NCI-H524 treated with DMSO at 0.1 percent for 48 hours (cell line): ENCODE data around the gene FER.

Experiments
- DNase-seq: peaks from one replicate; lab custom pipeline; 2025; lab: John Stamatoyannopoulos, UW

The FER gene

DNA sequence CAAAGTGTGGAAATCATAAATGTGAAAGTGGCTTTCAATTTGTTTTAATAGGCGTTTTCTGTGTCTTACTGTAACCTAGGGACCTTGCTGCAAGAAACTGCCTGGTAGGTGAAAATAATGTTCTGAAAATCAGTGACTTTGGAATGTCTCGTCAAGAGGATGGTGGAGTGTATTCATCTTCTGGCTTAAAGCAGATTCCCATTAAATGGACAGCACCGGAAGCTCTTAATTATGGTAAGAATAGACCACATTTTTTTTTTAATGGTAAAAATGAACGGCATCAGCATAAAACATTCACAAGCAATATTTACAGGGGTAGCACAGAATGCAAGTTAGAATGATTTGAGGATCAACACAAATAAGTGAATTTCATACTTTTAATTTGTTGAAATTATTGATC, 433.0 kb downstream of the FER start:
- DNase-seq = no peak

- no peak for DNase-seq
Observed at GRCh38 chr5:109186759-109187158, 439.1 kb downstream of the FER start.

DNA sequence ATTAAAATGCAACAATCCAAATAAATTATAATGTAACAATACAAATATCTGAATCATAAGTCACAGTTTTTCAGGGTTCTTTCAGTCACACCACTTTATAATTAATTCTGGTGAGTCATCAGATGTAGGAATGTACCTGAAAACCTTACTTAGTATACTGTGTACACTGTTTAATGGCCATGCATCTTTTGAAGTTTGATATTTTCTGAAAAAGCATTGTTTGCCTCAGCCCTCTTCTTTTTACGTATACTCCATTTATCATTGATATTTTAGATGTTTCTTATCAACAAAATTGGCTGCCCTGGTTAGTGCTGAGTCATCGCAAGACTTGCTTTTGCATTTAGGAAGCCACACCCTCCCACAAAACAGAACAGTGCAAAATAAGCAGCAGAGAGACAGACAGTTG, 443.5 kb downstream of the FER start:
- no peak for DNase-seq

DNA sequence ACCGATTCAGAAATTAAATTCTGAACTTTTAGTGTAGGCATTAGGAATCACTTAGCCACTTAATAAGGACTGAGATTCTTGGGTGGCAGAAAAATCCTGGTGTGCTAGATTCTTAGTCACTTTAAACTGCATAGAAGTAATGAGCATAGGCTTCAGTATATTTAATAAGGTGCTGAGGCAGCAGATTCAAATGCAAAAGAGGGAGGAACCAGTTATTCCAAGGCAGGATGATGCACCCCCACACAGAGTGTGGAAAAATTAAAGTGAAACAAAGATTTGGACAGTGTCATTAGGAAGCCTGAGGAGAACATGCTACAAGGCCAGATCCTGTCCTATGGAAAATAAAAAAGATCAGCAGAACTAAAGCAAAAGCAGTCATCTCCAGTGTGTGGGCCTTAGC, 444.3 kb downstream of the FER start:
- no peak for DNase-seq

- no peak for DNase-seq
Observed at GRCh38 chr5:109192555-109193281, 445.0 kb downstream of the FER start.

DNA sequence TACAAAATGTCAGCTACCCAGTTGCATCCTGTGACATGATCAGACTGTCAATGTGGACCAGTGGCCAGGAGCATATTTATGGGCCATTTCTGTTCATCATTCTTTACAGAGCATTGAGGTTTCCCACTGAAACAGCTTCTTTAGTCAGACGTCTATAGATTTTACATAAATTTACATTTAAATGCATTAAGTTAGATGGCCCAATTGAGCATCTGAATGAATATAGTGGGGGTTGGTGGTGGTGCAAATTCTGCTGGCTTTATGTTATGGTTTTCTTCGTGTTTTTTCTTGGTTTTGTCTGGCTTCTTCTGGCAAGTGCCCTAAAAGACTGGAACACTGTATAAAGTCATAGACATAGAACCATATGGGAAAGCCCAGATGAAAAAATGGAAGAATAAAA, 448.0 kb downstream of the FER start:
- no peak for DNase-seq

- no peak for DNase-seq
Observed at GRCh38 chr5:109196087-109196822, 448.6 kb downstream of the FER start.

- DNase-seq = no peak
Observed at GRCh38 chr5:109196823-109197160, 449.1 kb downstream of the FER start.

GRCh38 chr5:109199289-109199688, 451.6 kb downstream of the FER start:
- DNase-seq = no peak

GRCh38 chr5:109199799-109200620, 452.3 kb downstream of the FER start:
- no peak for DNase-seq

DNA sequence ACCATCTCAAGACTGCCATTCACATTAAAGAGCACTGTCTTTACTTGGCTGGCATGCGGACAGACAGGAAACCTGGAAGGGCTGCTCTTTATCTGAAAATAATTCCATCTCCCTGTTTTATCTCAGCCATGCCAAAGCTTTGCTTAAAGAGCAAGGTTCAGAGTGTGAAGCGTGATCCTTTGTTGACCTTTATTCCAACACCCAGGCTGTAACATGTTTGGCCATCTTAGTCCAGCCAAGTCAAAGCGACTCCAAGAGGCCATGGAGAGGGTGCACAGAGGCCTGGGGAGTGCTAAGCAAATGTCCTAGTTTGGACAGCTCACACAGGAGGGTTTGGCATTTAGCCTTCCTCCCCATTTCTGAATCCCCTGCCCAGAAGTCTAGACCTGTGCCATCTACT, 467.3 kb downstream of the FER start:
- no peak for DNase-seq

DNA sequence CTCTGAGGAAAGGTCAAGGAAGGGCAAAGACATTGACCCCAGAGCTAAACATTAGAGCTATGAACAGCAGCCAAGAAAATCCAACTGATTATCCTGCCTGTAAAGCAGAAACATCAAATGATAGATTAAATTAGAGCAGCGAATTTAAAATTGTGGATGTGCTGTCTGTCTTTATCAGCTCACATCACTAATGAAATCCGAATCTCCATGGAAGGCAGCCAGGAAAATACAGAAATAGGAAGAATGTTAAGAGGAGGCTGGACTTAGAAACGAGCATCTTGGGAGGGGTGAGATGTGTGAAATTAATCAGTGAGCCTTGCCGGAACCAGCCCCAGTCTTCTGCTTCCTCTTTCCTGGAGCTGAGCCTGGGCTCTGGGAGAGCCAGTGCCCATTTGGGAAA, 471.1 kb downstream of the FER start:
- DNase-seq = no peak

GRCh38 chr5:109223531-109223930, 475.8 kb downstream of the FER start:
- DNase-seq = no peak

- DNase-seq = no peak
Observed at GRCh38 chr5:109224276-109224882, 476.7 kb downstream of the FER start.

DNA sequence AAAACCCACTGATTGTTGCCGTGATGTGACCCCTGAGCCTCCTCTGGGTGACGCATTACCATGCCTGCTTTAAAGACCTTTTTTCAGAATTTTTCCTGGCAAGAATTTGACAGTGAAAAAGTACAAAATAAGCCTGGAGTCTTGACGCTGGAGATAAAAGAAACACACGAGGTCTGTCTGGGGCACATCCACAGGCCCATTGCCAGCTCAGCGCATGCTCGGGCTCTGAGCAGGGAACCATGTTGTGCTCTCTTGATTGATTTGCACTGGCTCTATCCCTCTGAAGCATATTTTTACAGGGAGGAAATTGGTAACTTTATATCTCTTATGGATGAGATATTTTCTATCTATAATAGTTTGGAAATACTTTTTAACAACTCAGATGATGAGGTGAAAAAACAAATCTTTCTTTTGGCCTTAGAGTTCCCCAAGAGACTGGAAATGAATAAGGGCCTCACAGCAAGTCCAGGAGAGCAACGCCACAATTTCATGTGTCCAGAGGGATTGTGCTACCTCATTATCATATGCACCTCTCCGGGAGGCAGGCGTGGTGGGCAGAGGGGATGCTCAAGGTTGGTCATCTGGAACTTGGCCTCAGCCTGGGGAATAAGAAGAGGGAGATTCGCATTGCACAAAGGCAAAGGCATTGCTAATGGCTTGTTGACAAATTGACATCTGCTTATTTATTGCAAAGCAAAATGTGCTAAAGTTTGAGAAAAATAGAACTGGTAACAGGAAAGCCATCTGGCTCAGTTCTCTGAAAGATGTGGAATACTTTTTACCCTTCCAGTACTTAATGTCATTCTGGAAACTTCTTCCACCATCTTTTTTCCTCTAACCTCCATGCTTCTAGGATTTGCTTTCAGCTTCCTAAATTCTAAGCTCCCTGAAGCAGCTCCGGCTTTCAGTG, 478.3 kb downstream of the FER start:
- DNase-seq = no peak

- DNase-seq = no peak
Observed at GRCh38 chr5:109230369-109230768, 482.7 kb downstream of the FER start.

- DNase-seq = no peak
Observed at GRCh38 chr5:109231331-109231730, 483.6 kb downstream of the FER start.

DNA sequence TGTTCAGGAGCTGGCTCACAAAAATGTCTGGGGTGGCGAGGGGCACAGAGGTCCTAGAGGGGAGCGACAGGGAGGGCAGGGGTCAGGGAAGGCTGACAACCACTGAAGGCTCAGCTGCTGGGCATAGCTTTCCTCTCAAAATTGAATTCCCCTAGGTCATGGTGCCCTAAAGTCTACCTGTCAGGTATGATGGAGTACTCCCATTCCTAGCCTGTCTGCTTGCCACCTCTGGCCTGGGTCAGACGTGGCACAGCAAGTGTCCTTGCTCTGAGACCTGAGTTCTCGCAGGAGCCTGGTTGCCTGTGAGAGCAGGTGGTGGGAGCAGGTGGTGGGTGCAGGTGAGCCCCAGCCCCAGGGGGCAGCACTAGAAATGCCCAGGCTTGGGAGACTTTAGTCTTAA, 486.7 kb downstream of the FER start:
- DNase-seq = no peak

DNA sequence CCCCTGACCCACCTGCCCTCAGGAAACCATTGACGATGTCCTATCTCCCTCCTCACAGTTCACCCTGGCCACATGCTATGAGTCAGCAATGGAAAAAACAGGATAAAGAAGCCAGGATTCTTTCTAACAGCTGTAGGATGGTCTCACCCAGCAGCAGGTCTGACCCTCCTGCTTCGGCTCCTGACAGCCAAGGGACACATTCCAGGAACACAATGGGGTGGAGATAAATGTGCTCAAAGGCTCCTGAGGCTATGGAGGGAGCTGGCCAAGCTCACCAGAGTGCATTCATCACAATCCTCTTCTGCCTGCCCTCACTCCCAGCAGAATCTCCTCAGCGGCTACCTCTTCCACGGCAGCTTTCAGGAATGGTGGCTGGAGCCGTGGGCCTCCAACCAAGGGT, 491.8 kb downstream of the FER start:
- no peak for DNase-seq

GRCh38 chr5:109242518-109242917, 494.8 kb downstream of the FER start:
- DNase-seq = no peak

DNA sequence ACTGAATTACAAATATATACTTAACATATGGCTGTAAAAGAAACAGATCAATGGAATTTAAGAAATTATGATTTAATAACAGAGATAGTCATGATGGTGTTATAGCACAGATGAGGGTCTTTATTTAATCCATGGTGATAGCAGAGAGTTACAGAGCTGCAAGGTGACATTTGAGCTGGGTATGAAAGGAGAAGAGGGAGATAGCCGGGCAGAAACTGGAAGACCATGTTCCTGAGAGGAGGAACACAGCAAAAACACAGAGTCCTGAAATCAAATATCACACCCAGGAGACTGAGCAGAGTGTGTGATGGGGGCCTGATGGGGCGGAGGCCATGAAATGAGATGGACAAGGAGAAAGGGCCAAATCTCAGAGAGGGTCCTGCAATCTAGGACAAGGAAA, 498.7 kb downstream of the FER start:
- no peak for DNase-seq
